CD4-positive, alpha-beta T cell treated with Interleukin-15 for 1 hour (primary cell): ENCODE data around the gene AK5.
"Not testable (repeated sequence)": the region's sequence is repeated elsewhere in the genome, so short reads cannot be mapped to it uniquely, and the experiment has no call there.

Experiments used
- DNase-seq: peaks from one replicate; pipeline ENCODE4 v3.0.0-alpha.2; 2020

Gene AK5

GRCh38 chr1:77406661-77407060 lies 124.8 kb downstream of the AK5 start:
- DNase-seq, result no peak

DNA sequence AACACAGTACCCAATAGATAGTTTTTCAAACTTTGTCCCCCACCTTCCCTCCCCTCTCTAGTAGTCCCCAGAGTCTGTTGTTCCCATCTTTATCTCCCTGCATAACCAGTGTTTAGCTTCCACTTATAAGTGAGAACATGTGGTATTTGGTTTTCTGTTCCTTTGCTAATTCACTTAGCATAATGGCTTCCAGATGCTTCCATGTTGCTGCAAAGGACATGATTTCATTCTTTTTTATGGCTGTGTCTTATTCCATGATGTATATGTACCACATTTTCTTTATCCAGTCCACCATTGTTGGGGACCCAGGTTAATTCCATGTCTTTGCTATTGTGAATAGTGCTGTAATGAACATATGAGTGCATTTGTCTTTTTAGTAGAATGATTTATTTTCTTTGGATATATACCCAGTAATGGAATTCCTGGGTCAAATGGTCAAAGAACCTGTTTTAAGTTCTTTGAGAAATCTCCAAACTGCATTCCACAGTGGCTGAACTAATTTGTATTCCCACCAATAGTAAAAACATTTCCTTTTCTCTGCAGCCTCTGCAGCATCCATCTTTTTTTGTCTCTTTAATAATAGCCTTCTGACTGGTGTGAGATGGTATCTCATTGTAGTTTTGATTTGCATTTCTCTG lies 126.0 kb downstream of the AK5 start:
- no peak for DNase-seq

DNA sequence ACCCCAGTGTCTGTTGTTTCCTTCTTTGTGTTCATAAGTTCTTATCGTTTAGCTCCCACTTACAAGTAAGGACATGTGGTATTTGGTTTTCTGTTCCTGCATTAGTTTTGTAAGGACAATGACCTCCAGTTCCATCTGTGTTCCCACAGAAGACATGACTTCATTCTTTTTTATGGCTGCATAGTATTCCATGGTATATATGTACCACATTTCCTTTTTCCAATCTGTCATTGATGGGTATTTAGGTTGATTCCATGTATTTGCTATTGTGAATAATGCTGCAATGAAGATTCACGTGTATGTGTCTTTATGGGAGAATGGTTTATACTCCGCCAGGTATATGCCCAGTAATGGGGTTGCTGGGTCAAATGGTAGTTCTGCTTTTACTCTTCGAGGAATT lies 127.1 kb downstream of the AK5 start:
- DNase-seq, result not testable (repeated sequence)

- DNase-seq, result no peak
These were observed 130.4 kb downstream of the AK5 start for GRCh38 chr1:77412069-77412819.

GRCh38 chr1:77412820-77413530 lies 131.2 kb downstream of the AK5 start:
- no peak for DNase-seq

GRCh38 chr1:77413541-77414335 lies 131.9 kb downstream of the AK5 start:
- no peak for DNase-seq

DNA sequence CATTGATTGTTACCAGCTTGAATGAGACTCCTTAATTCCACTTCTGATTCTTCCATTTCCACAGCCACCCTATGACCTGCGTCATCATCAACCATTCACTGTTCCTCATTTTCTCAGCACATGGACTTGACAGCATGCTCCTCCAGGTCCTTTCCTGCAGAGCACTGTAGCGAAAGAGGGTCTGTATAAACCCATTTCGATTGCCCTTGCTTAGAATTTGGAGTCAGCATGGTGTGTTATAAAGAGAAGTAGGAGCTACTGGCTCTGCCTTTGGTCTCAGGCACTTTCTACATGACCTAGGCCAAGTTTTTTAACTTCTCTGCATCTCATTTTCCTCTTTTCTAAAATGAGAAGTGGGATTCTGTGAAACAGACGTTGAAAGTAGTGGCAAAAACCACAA lies 133.8 kb downstream of the AK5 start:
- DNase-seq, result no peak

GRCh38 chr1:77416692-77417450 lies 135.1 kb downstream of the AK5 start:
- DNase-seq, result no peak

DNA sequence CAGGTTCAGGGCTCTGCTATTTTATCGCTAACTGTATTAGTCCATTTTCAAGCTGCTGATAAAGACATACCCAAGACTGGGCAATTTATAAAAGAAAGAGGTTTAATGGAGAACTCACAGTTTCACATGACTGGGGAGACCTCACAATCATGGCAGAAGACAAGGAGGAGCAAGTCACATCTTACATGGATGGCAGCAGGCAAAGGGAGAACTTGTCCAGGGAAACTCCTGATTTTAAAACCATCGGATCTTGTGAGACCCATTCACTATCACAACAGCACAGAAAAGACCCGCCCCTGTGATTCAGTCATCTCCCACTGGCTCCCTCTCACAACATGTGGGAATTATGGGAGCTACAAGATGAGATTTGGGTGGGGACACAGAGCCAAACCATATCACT lies 136.2 kb downstream of the AK5 start:
- not testable (repeated sequence) for DNase-seq

- DNase-seq, result no peak
These were observed 139.8 kb downstream of the AK5 start for GRCh38 chr1:77421504-77422233.

GRCh38 chr1:77424236-77424635 lies 142.4 kb downstream of the AK5 start:
- DNase-seq, result no peak

- DNase-seq, result no peak
These were observed 146.2 kb downstream of the AK5 start for GRCh38 chr1:77428068-77428467.

GRCh38 chr1:77430966-77431690 lies 149.3 kb downstream of the AK5 start:
- no peak for DNase-seq

GRCh38 chr1:77433934-77434333 lies 152.1 kb downstream of the AK5 start:
- no peak for DNase-seq

GRCh38 chr1:77434967-77435366 lies 153.1 kb downstream of the AK5 start:
- DNase-seq, result no peak

DNA sequence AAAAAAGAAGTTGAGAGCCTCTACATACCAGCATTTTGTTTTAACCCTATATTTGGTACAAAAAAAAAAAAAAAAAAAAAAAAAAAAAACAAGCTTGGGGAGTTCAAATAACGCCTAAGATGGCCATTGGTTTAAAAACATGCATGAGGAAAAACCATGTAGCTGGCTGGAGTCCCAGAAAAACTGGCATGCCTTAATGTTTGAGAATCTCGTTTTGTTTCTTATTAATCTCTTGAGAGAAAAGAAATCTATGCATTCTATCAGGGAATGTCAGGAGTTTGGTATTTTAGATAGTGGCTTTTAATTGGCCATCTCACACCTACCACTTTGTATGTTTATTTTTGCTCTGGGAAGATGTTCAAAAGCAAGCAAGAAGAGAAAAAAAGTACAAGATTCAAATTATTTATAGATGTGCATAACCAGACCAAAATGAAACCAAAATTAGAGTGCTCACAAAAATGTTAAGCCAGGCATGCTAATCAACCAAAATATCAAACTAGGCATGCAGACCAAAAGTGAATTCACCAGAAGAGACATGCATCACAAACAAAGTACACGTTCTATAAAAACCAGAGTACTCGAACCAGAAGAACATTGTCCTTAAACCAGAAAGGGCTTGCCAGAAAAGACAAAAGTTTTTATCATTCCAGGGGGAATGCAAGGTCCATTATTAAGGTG lies 156.6 kb downstream of the AK5 start:
- DNase-seq, result no peak

DNA sequence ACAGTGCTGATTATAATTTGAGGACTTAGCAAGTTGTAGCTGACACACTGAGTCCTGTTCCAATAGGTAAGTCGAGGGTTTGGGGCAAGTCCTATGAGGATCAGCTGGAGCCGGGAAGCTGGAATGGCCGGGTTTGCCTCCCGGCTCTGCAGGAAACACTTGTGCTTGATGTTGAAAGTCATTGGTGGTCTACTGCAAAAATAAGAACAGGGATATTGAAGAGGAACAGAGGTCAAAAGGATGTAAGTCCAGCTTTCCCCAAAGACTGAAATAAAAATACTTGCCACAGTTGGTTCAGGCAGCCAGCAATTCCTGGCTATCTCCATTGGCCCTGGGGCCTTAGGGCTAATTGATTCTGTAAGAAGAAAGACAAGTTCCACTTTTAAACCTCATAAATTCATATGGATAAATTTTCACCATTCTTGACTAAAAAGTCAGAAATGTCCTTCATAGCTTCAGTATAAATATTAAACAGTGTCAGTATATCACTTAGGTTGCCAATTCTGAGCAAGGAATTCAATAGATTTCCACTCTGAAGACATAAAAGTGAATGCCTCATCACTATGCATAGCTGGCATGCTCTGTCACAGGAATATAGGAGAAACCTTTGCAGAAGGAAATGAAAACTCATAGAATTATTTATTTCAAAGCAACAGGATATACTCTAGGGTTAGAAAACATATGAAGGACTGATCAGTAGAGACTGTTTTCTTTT lies 165.2 kb downstream of the AK5 start:
- DNase-seq, result no peak

DNA sequence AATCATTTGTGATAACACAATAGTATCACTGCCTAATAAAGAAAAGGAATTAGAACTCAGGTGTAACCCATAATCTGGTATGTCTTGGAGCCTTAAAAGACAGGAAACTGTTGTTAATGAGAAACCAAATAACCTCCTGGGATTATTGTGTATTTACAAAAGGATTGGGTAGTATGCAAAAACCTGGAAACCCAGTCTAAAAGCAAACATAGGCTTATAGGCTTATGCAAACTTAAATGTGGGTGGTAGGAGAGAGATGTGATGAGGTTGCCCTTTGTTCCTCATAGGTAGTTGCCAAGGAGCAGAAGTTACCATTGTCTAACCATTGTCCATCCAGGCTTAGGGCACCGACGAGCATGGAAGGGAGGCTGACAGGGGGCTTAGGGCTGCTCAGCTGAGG lies 165.8 kb downstream of the AK5 start:
- DNase-seq, result no peak

- DNase-seq, result no peak
These were observed 178.1 kb downstream of the AK5 start for GRCh38 chr1:77459881-77460280.

DNA sequence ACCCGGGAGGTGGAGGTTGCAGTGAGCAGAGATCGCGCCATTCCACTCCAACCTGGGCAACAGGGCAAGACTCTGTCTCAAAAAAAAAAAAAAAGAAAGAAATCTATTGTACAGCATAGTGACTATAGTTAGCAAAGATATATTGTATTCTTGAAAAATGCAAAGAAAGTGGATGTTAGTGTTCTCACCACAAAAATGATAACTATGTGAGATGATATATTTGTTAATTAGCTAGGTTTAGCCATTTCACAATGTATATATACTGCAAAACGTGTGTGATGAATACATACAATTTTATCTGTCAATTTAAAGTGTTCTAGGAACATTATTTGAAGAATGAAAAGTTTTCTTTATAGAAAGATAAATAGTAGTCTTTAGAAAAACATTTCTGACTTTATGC lies 179.9 kb downstream of the AK5 start:
- DNase-seq, result no peak
